Cardiac septum (tissue), 1 donor: ENCODE results near the gene ZNF581. TPM values are rescaled to one million over a fixed set of nuclear protein-coding genes. Genes with fewer than 3 reads are reported as not detected.

Experiments
- DNase-seq: peaks from one replicate; pipeline ENCODE4 v3.0.0-alpha.2; 2020; ENCODE audit warnings: low spot score
- intact Hi-C: fragments of 100-400 bp; cut with DNase I; formaldehyde crosslinking; loops from one replicate; pipeline ENCODE4 v1.14.0; 2022
- total RNA-seq: library from RNA; stranded (reverse); fragmentation: NEBNext Ultra II Directional; extraction: Animal tissue kit (Norgen Biotek cat#: 25700); gene quantifications from one replicate; pipeline ENCODE4 v1.2.1, GENCODE V29; 2021
- donor health status: DM: no; HTN: no; CAD: no.

ZNF581 gene
- total RNA-seq, 1 donor from 2014 or later = 6.5 TPM

DNA sequence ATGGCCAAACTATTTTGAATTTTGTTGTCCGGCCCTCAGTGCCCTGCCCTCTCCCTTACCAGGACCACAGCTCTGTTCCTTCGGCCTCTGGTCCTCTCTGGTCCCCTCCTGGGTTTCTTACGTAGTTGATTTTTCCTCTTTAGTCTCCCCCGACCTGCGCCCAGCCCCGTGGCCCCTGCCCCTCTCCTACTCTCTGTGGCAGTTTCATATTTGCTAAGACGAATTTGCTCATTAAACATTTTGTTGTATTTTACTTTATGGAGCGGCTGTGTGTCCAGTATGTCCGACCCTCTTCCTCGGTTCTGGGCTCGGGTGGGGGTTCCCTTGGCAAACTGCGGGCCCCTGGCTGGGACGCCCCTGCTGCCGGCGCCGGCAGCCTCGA lies 31.0 kb downstream of the ZNF581 start:
- intact Hi-C loops = no loop called here
- DNase-seq = no peak

DNA sequence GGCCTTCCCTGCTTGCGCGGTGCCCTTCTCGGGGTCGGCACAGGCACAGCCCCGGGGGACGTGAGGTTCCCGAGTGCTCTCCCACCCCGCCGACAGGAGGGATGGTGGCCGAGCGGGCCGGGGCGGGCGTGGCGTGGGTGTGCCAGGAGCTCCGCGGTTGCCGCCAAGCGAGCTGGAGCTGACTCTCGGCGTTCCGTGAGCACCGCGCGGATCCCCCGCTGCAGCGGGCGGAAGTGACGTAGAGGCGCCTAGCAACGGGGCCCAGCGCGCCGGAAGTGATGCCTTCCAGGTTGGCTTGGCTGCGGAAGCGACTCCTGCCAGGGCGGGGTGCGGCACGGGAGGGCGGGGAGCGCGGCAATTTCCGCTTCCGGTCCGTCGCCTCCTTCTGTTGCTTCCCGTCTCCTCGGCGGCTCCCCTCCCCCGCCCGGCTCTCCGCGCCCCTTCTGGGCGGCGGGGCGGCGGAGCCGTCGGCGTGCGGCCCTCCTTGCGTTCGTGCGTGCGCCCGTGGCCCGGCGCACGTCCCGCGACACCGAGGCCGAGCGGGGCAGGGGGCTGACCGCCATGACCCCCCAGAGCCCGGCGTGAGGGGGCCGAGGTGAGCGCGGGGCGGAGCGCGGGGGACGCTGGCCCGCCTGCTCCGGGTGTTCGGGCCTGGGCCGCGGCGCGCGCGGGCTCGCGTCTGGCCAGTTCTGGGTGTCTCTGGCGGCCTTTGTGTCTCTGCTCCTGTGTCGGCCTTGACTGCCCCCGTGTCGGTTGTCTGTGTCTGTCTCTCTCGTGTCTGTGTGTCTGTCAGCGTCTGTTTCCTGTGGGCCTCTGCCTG lies 31.6 kb downstream of the ZNF581 start, which contains the start of gene EPN1:
Gene EPN1 (plus strand): TSS at position 386 of the 820 bp plus-strand sequence. CDS start 3,402 bp downstream, outside the sequence.
- DNase-seq = peak; percentile 98
- intact Hi-C loops = no loop called here

DNA sequence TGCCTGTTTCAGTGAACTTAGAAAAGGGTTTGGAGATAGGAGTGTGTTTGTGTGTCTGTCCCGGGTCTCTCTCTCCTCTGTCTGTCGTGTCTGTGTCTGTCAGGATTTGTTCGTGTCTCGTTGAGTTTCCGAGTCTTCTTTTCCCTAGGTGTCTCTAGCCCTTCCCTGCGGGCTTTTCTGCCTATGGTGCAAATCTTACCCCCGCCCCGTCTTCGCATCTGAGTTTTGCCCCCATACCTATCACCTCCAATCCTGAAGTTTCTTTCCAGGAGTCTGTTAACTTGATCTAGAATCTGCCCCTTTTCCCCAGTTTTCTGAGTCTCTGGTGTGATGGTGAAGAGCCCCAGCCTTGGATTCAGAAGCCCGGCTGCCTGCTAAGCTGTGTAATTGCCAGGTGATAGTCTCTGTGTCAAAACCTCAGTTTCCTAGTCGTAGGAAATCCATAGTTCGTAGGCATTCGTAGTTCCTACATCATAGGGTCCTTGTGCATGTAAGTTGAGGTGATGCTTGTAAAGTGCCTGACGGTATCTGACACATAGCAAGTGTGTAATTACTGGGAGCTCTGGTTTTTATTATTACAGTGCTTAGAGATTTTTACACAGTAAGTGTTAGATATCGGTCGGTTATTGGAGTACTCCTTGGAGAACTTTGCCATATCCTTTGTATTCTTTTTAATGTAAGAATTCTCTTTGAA lies 32.4 kb downstream of the ZNF581 start:
- intact Hi-C loops = no loop called here

DNA sequence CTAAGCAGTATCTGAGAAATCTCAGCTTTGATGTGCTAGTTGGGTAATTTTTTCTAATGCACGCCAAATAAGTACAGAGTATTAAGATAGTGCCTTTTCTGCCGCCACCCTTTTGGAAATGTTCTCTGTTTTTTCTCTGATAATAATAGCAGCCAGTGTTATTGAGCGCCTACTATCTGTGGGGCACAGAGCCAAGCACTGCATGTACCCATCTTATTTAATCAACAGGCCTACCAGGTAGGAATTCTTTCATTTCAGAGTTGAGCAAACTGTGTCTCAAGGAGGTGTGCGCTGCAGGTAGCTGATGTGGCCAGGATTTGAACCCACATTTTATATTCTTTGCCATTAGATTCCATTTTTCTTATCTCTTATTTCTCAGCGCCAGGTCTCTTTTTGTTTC lies 32.9 kb downstream of the ZNF581 start:
- DNase-seq = no peak
- intact Hi-C loops = no loop called here

More for the DNA sequence above, 32.4 kb downstream of the ZNF581 start:
- no peak for DNase-seq

DNA sequence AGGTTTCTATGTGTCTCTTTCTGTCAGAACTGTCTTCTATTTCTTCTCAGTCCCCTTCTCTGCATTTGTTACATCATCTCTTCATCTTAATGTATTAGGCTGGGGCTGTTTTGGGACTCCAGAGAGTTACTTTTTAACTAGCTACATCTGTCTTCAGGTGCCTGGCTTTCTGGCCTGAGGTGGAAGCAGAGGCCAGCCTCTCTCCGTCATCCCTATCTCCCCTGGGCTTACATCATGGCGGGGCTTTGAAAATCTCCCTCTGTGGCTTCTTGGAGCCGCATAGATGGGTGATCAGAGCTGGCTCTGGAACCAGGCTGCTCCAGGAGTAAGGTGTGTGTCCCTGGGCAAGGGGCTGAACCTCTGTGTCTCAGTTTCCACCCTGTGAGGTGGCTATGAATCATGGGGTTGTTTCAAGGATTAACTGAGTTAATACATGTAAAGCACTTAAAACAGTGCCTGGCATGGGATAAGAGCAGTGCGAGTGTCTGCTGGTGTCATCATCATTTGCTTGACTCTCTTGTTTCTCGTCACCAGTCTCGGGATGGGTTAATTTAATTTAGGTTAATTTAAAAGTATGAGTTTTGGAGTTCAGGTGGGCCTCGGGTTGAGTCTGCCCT lies 33.5 kb downstream of the ZNF581 start:
- intact Hi-C loops = no loop called here
- DNase-seq = no peak

DNA sequence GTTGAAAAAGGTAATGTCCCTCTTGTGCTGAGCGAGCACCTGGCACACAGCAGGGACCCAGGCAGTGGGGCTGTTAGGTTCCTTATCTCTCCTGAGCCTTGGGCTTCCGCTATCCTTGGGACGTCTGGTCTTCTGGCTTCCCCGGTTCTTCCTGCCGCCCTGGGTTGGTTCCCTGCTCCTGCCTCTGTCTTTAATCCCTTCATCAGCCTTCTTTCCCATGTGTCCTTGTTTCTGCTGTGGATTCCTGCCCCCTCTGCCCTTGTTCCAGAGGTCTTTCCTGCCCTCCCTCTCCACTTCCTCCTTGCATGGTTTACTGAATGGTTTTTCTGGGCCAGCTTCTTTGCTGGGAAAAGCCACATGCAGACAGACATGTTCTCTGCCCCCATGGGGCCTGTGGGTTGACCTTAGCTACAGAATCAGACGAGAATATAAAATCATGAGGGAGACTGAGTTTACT lies 34.2 kb downstream of the ZNF581 start:
- intact Hi-C loops = no loop called here
- no peak for DNase-seq

DNA sequence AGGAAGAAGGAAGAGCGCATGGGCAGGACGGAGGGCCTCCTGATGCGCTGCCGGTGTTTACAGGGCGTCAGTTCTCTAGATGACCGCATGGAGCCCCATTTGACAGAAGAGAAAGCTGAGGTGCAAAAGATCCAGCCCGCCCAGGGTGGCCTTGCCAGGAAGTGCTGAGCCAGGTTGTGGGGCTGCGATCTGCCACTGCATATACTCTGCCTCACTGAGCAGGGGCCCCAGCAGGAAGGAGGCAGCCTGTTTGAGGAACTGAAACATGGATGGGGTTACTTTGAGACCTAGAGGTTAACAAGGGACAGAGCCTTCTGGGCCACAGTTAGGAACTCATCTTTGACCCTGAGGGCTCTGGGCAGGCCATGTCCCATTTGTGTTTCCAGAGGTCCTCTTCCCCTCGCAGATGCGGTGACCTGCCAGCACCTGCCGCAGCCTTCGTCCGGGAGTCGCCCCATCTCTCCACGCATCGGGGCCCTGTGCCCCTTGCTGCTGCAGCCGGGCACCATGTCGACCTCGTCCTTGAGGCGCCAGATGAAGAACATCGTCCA lies 34.7 kb downstream of the ZNF581 start:
- intact Hi-C loops = no loop called here
- no peak for DNase-seq

DNA sequence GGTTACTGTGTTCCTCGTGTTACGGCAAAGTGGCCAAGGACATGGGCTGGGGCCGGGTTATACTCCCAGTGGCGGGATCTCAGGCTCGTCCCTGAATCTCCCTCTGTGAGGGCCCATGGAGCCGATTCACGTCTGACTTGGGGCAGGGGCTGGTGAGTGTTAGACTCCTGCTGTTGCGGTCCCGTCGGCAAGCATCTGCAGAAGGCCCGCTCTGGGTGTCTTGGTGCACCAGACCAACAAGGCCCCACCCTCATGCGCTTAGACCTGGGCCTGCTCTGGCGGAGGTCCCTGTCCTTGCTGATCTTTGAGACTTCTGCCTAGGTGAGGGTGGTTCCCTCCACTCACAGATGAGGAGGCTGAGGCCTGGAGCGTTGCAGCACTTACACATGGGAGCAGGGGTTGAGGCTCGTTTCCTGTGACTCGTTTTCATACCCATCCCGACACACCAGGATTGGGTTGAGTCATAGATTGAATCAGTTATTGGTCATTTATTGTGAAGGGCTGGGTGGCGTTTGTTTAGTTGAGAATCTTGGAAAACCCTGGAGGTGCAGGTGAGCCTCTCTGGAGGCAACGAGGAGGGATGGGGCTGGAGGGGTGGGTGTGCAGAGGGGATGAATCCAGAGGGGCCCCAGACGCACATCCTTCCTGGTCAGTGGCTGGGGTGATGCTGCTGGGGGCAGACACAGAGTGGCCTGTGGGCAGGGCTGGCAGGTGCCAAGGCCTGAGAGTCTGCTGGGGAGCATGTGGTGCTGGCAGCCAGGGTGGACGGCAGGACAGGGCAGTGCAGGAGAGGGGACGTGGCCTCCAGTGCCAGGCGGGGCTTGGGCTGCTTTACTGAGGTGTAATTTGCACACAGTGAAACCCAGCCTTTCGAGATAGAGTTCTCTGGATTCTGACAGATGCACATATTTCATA lies 36.2 kb downstream of the ZNF581 start:
- DNase-seq = no peak
- intact Hi-C loops = no loop called here

DNA sequence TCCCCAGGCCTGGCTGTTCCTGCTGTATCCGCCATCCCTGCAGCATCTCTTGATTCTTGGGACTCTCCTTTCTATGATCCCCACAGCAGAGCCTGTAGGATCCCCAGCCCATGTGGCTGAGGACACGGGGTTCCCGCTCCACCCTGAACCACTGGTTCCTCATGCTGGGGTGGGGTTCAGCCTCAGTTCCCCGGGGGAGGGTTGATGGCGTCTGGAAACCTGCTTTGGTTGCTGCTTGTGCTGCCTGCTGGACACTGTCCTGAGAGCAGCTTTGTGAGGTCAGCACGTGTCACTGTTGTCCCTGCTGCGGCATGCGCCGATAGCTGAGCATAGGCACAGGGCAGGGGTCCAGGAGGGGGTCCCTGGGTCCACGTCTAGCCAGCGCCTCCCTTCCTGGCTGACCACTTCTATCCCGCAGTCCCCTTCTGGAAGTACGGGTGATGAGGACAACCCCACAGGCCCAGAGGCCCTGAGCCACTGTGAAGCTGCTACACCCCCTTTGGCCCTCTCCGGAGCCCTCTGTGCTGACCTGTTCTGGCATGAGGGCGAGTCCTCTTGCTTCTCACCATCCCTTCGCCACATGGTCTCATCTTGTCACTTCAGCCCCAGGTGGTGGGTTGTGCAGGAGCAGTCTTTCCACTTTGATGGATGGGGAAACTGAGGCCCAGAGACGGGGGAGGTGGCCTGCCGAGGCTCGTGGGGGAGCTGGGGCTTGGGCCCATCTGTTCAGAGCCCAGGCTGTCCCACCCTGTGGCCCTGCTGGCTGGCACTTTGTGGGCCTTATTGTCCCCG lies 37.1 kb downstream of the ZNF581 start:
- DNase-seq = no peak
- intact Hi-C loops = no loop called here

DNA sequence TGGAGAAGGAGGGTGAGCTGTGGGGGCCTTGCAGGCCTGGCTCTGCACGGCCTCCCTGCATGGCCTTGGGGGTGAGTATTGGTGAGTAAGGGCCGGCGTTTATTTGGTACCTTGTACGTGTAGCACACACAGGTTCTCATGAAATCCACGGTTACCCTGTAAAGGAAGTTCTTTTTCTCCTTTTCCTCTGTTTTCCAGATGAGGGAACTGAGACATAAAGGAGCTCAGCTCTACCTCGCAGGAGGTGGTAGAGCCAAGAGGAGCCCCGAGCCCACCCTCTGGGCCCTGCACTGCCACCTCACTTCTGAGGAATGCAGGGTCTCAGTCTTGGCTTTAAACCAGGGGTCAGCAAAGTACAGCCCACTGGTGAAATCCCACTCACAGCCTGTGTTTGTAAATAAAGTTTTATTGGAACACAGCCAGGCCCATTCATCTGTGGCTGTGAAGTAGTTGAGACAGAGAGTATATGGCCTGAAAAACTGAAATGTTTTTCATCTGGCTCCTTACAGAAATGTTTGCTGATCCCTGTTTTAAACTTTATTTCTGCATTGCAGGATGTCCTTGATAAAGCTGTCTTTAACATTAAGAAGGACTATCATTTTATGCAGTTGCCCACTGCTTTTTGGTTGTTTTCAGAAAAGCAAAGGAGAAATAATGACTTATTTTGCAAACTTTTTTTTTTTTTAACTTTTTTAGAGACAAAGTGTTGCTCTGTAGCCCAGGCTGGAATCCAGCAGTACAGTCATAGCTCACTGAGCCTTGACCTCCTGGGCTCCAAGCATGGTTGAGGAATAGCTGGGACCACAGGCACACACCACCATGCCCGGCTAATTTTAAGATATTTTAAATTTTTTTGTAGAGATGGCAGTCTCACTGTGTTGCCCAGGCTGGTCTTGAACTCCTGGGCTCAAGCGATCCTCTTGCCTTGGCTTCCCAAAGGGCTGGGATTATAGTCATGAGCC lies 38.0 kb downstream of the ZNF581 start:
- intact Hi-C loops = no loop called here

DNA sequence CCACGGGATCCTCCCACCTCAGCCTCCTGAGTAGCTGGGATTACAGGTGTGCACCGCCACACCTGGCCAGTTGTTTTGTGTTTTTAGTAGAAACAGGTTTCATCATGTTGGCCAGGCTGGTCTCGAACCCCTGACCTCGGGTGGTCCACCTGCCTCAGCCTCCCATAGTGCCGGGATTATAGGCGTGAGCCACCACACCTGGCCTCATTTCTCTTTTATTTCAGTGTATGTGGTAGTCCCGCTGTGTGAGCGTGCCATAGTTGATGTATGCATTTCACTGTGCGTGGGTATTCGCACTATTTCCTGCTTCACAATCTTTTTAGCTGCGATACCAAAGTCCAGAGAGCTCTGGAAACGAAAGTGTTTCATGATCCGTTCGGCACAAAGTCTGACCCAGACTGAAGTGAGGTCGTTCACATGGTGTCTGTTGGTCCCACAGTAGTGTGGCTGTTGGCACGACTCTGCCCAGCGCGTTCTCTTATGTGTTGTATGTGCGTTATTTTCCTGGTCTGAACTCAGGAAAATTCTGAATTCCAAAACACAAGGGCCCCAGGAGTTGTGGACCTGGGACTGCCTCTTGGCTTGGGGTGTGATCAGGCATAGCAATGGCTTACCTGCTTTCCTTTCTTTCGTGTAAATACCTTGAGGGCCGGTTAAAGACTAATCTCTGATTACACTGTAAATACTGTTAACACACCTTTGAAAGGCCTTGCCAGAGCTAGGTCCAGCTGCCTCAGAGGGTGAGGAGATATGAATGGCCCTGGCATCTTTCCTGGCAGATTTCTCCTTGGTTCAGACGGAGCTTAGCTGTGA lies 40.2 kb downstream of the ZNF581 start:
- intact Hi-C loops = no loop called here
- no peak for DNase-seq

More for the DNA sequence above, 38.0 kb downstream of the ZNF581 start:
- no peak for DNase-seq

DNA sequence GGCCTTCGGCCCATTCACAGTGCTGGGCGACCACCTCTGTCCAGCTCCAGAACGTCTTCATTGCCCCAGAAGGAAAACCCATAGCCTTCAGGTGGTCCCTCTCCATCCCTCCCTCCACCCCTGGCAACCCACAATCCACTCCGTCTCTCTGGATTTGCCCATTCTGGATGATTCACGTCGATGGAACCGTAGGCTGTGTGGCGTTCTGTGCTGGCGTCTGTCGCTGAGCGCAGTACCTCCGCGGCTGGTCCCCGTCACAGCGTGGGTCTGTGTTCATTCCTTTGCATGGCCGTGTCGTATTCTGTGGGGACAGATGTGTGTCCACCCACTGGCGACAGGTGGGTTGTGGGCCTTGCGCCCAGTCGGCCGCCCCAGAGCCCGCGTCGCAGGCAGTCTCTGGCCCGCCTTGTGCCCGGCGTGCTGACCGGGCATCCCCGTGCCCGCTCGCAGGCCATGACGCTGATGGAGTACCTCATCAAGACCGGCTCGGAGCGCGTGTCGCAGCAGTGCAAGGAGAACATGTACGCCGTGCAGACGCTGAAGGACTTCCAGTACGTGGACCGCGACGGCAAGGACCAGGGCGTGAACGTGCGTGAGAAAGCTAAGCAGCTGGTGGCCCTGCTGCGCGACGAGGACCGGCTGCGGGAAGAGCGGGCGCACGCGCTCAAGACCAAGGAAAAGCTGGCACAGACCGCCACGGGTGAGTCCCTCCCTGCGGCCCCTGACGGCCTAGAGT lies 41.7 kb downstream of the ZNF581 start:
- intact Hi-C loops = no loop called here
- DNase-seq = no peak

DNA sequence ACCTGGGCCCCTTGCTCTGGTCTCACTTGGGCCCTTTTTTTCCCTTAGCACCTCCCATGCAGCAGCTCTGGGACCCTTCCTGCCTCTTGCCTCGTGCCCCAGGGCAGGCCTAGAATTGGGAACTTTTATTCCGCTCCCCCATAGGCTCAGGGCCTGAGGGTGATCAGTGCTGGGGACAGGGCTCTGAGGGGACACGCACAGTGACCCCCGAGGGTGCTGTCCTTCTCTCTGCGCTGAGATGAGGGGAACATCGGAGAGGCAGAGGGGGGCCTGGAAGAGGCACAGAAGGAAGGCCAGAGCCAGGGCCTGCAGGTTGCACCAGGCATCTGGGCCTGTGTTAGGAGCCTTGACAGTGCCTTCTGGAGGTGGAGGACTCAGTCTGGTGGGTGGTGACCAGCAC lies 42.3 kb downstream of the ZNF581 start:
- intact Hi-C loops = no loop called here
- DNase-seq = no peak

DNA sequence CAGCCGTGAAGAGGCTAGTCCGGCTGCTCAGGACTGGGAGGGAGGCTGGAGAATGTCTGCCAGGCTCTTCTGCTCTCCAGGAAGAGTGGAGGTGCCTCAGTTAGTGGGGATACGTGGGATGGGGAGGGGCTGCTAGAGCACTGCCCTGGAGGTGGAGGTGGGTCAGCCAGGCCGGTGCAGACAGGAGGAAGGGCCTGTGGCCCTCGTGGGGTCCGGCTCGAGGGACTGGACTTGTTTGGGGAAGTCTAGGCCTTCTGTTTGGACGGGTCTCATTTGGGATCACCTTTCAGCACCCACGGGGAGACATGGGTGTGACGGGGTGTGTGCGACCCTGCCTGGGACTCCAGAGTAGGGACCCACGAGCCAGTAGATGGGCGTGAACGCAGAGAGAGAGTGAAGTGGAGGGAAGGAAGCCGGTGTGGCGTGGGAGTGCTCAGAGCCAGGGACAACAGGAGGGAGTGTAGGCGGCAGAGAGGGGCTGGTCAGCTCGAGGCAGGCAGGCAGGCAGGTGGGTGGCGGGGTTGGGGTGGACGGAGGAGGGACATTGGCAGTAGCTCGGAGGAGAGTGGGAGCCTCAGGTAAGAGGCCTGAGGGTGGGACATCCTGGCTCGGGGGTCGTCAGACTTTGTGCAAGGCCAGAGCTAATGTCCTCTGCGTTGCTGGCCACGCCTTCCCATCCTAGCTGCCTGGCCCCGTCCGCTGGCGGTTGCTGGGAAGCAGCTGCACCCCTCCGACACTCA lies 43.0 kb downstream of the ZNF581 start:
- DNase-seq = no peak
- intact Hi-C loops = no loop called here
